ENCODE measurements around the gene PRSS22.

Gene PRSS22

GRCh38 chr16:2813771-2814221 lies 44.2 kb downstream of the PRSS22 start:
- H3K9me3 ChIP-seq (ENCODE audit: insufficient read depth, low read depth, low read length), result no peaks in the 10 kb centered on the region
- no peaks in the 10 kb centered on the region for H3K4me1 ChIP-seq (ENCODE audit: insufficient read depth, low read length)
- no peak overlapping the region for H3K27ac ChIP-seq (ENCODE audit: low read length)
- H3K4me3 ChIP-seq (ENCODE audit: low read length), result no peak overlapping the region
- H3K9ac ChIP-seq (ENCODE audit: low read depth, low read length), result no peak overlapping the region
- no peaks in the 10 kb centered on the region for H3K36me3 ChIP-seq (ENCODE audit: insufficient read depth, low read depth, low read length)
- H3K27me3 ChIP-seq (ENCODE audit: insufficient read depth, low read length), result no peaks in the 10 kb centered on the region; the same call in 1 of the 2 replicates

DNA sequence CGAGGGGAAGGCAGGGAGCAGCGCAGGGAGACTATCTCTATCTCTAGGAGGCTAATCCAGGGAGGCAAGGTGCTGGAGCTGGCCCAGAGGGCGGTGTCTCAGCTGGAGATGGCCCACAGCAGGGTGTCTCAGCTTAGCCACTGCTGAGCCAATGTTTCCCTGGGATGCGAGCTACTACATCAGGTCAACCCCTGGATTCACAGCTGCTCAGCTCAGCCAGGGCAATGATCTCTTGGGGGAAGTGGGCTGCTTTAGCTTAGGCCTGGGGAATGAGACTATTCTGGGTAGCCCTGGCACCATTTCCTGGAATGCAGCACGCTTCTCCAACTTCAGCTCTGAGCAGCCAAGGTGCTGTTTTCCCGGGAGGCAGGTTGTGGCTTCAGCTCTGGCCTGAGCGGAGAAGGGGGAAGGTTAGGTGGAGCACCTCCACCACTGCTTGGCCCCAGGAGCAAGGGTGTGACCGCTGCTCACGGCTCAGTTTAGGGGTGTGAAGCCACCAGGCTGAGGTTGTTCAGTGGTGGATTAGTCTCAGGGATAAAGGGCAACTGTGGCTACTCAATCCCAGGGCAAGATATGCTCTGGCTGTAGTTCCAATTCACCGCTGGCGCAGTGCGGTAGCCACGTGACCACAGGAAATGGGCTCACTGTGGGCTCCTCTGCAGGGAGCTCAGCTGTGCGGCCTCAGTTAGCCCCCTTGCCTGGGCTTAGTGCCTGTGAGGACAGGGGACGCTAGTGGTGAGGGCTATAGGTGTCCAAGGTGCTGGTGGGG lies 46.1 kb downstream of the PRSS22 start:
- Histone ChIP-seq H3K36me3 (ENCODE audit: insufficient read depth, low read depth, low read length) (no peaks in the 10 kb centered on the region), H3K9me3 (ENCODE audit: insufficient read depth, low read depth, low read length) (no peaks in the 10 kb centered on the region), H3K27ac (ENCODE audit: low read length) (no peak overlapping the region), H3K4me1 (ENCODE audit: insufficient read depth, low read length) (no peaks in the 10 kb centered on the region), H3K4me3 (ENCODE audit: low read length) (no peak overlapping the region), H3K27me3 (ENCODE audit: insufficient read depth, low read length) (no peaks in the 10 kb centered on the region; the same call in 1 of the 2 replicates), H3K9ac (ENCODE audit: low read depth, low read length) (no peak overlapping the region)

GRCh38 chr16:2810651-2811050 lies 47.3 kb downstream of the PRSS22 start:
- Histone ChIP-seq H3K4me1 (ENCODE audit: insufficient read depth, low read length) (no peaks in the 10 kb centered on the region), H3K36me3 (ENCODE audit: insufficient read depth, low read depth, low read length) (no peaks in the 10 kb centered on the region), H3K9me3 (ENCODE audit: insufficient read depth, low read depth, low read length) (no peaks in the 10 kb centered on the region), H3K9ac (ENCODE audit: low read depth, low read length) (no peak overlapping the region), H3K27me3 (ENCODE audit: insufficient read depth, low read length) (no peaks in the 10 kb centered on the region; the same call in 1 of the 2 replicates), H3K27ac (ENCODE audit: low read length) (no peak overlapping the region), H3K4me3 (ENCODE audit: low read length) (no peak overlapping the region)

DNA sequence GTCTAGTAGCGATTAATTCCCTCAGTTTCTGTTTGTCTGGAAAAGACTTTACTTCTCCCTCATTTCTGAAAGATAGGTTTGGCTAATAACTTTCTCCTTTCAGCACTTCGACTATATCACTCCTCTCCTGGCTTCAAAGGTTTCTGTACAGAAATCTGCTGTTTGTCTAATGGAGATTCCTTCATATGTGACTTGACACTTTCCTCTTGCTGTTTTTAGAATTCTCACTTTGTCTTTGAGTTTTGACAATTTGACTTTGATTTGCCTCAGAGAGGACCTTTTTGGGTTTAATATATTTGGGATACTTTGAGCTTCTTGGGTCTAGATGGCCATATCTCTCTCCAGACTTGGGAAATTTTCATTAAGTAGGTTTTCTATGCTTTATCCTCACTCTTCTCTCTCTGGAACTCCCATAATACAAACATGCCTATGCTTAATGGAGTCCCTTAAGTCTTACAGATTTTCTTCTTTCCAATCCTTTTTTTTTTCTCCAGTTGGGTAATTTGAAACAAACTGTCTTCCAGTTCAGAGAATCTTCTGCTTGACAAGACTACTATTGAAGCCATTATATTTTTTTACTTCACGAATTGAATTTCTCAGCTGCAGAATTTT lies 48.7 kb downstream of the PRSS22 start:
- Histone ChIP-seq H3K9ac (ENCODE audit: low read depth, low read length) (no peak overlapping the region), H3K9me3 (ENCODE audit: insufficient read depth, low read depth, low read length) (peaks cover 14% of the 10 kb centered on the region; the same call in 1 of the 2 replicates), H3K4me3 (ENCODE audit: low read length) (no peak overlapping the region), H3K27me3 (ENCODE audit: insufficient read depth, low read length) (no peaks in the 10 kb centered on the region; the same call in 1 of the 2 replicates), H3K36me3 (ENCODE audit: insufficient read depth, low read depth, low read length) (no peaks in the 10 kb centered on the region), H3K4me1 (ENCODE audit: insufficient read depth, low read length) (no peaks in the 10 kb centered on the region), H3K27ac (ENCODE audit: low read length) (no peak overlapping the region)

- Histone ChIP-seq H3K9me3 (ENCODE audit: insufficient read depth, low read depth, low read length) (peaks cover 21% of the 10 kb centered on the region; the same call in 1 of the 2 replicates), H3K27ac (ENCODE audit: low read length) (no peak overlapping the region), H3K4me3 (ENCODE audit: low read length) (no peak overlapping the region), H3K9ac (ENCODE audit: low read depth, low read length) (no peak overlapping the region), H3K27me3 (ENCODE audit: insufficient read depth, low read length) (no peaks in the 10 kb centered on the region; the same call in 1 of the 2 replicates), H3K4me1 (ENCODE audit: insufficient read depth, low read length) (no peaks in the 10 kb centered on the region), H3K36me3 (ENCODE audit: insufficient read depth, low read depth, low read length) (no peaks in the 10 kb centered on the region)
These were observed 49.8 kb downstream of the PRSS22 start for GRCh38 chr16:2808181-2808580.

GRCh38 chr16:2806286-2806685 lies 51.7 kb downstream of the PRSS22 start:
- Histone ChIP-seq H3K27ac (ENCODE audit: low read length) (no peak overlapping the region), H3K9ac (ENCODE audit: low read depth, low read length) (no peak overlapping the region), H3K4me3 (ENCODE audit: low read length) (no peak overlapping the region), H3K36me3 (ENCODE audit: insufficient read depth, low read depth, low read length) (no peaks in the 10 kb centered on the region), H3K9me3 (ENCODE audit: insufficient read depth, low read depth, low read length) (peaks cover 21% of the 10 kb centered on the region; the same call in 1 of the 2 replicates), H3K4me1 (ENCODE audit: insufficient read depth, low read length) (no peaks in the 10 kb centered on the region), H3K27me3 (ENCODE audit: insufficient read depth, low read length) (no peaks in the 10 kb centered on the region; the same call in 1 of the 2 replicates)

DNA sequence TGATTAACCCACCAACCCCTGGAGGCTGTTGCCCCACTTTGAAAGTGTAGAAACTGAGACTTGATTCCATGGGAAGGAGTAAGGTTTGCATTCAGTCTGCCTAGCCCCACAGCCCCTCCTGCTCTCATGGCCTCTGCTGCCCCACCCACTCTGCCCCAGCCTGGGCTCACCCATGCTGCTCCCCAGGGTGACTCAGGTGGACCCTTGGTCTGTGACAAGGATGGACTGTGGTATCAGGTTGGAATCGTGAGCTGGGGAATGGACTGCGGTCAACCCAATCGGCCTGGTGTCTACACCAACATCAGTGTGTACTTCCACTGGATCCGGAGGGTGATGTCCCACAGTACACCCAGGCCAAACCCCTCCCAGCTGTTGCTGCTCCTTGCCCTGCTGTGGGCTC lies 53.2 kb downstream of the PRSS22 start:
- Histone ChIP-seq H3K4me1 (ENCODE audit: insufficient read depth, low read length) (no peaks in the 10 kb centered on the region), H3K36me3 (ENCODE audit: insufficient read depth, low read depth, low read length) (no peaks in the 10 kb centered on the region), H3K9me3 (ENCODE audit: insufficient read depth, low read depth, low read length) (peaks cover 21% of the 10 kb centered on the region; the same call in 1 of the 2 replicates), H3K4me3 (ENCODE audit: low read length) (no peak overlapping the region), H3K27ac (ENCODE audit: low read length) (no peak overlapping the region), H3K9ac (ENCODE audit: low read depth, low read length) (no peak overlapping the region), H3K27me3 (ENCODE audit: insufficient read depth, low read length) (no peaks in the 10 kb centered on the region; the same call in 1 of the 2 replicates)

DNA sequence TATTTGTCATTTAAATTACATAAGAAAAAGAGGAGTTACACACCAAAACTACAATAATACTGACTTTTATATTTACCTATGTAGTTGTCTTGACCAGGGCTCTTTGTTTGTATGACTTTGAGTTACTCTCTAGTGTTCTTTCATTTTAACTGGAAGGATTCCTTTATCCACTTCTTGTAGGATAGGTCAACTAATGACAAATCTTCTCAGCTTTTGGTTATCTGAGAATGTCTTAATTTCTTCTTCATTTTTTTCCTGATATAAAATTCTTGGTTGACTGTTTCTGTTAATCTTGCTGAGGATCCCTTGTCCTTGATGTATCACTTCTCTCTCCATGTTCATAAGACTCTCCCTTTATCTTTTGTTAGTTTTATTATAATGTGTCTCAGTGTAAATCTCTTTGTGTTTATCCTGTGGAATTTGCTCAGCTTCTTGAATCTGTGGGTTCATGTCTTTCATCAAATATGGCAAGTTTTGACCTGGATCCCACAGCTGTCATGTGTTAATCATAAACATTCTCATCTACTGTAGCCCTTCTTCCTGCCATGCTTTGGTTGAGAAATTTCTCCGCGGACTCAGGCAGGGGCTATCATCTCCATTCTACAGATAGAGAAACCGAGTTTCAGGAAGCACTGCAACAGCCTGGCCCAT lies 54.3 kb downstream of the PRSS22 start:
- no peak overlapping the region for H3K27ac ChIP-seq (ENCODE audit: low read length)
- H3K27me3 ChIP-seq (ENCODE audit: insufficient read depth, low read length), result no peaks in the 10 kb centered on the region
- no peak overlapping the region for H3K9ac ChIP-seq (ENCODE audit: low read depth, low read length)
- H3K36me3 ChIP-seq (ENCODE audit: insufficient read depth, low read depth, low read length), result no peaks in the 10 kb centered on the region
- no peaks in the 10 kb centered on the region for H3K4me1 ChIP-seq (ENCODE audit: insufficient read depth, low read length)
- peaks cover 21% of the 10 kb centered on the region; the same call in 1 of the 2 replicates for H3K9me3 ChIP-seq (ENCODE audit: insufficient read depth, low read depth, low read length)
- no peak overlapping the region for H3K4me3 ChIP-seq (ENCODE audit: low read length)
